ENCODE results near the gene UPK3BL1. TPM values are rescaled to one million over a fixed set of nuclear protein-coding genes. Genes with fewer than 3 reads are reported as not detected.
"Not testable (repeated sequence)": the region's sequence is repeated elsewhere in the genome, so short reads cannot be mapped to it uniquely, and the experiment has no call there.

UPK3BL1 gene
- total RNA-seq, 1 experiment from 2014 or later: 15.6 TPM

DNA sequence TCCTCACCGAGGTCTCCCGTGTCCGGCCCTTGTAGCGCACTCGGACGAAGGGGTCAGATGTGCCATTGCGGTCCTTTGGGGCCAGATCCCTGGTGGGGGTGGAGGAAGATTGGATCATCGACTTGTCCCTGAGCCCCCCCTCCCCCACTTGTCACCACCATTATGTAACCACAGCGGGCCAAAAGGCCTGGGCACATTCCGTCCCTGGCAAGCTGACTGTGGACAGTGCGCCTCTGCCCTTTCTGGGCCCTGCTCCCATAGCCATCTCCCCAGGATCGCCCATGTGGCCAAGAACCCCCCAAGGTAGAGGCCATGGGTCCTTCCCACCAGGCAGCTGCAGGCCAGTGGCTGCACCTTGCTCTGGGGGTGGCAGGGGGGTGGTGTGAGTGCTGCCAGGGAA lies 40.3 kb downstream of the UPK3BL1 start:
- in situ Hi-C loops (cut with HindIII; ENCODE audit: low pct_unique_long_range_greater_than_20kb, low sequenced_read_pairs); DNase-seq (ENCODE audit: low read depth): not testable (repeated sequence)

DNA sequence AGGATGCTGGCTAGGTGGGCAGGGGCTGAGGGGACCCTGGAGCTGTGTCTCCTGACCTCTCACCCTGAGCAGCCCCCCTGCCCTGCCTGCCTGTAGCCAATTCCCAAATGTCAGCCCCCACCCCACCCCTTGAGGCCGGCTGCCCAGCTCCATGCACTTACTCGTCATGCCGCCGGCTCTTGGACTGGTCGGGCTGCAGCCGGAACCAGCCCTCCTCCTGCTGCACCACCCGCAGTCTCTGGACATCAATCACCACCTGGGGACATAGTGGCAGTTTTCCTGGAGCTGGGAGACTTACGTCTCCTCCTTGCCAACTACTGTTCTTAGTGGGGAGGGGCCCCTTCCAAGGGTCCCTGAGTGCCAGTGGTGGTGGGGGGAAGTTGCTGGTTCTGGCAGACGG lies 42.9 kb downstream of the UPK3BL1 start:
- in situ Hi-C loops (cut with HindIII; ENCODE audit: low pct_unique_long_range_greater_than_20kb, low sequenced_read_pairs); DNase-seq (ENCODE audit: low read depth): not testable (repeated sequence)

DNA sequence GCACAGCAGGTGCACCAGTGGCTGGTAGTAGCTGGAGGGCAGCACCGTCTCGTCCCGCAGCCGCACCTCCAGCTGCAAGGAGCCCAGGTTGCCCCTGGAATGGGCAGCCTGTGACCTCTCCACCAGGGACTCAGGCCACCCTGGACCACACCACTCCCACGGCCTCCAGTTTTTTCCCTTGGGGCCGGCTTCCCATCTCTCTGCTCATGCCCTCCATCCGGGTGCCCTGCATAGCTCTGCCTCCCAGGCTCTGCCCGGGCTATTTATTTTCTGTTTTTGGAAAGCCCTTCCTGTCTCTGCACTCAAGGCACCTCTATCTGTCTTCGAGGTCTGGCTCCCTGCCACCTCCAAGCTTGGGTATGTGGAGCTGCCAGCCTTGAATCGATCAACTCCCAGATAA lies 46.6 kb downstream of the UPK3BL1 start:
- in situ Hi-C loops (cut with HindIII; ENCODE audit: low pct_unique_long_range_greater_than_20kb, low sequenced_read_pairs); DNase-seq (ENCODE audit: low read depth): not testable (repeated sequence)

DNA sequence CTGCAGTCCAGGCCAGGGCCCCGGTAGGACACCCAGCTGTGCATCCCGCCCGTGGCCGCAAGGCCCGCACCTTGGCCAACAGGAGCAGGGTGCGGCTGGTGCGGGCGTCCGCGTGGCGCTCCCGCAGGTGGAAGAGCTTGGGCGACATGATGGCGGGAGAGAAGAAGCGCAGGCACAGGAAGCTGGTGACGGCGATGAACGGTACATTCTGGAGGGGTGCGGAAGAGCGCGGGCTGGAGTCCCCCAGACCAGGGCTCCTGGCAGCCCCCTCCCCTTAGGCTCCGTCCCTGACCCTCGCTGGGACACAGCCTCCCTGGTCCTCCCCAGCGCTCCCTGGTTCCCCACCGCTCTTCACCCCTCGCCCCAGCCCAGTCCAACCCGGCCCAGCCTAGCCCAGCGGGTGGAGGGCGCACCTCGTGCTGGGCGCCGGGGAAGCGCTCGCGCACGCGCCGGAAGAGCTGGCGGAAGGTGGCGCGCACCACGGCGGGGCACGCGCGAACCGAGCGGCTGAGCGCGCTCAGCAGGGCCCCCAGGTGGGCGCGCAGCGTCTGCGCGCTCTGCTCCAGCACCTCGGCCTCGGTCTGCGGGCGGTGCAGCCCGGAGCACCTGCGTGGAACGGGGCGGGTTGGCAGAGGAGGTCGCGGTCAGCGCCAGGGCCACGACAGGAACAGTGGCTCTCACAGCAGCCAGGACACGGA lies 48.8 kb downstream of the UPK3BL1 start:
- in situ Hi-C loops (cut with HindIII; ENCODE audit: low pct_unique_long_range_greater_than_20kb, low sequenced_read_pairs): not testable (repeated sequence)

DNA sequence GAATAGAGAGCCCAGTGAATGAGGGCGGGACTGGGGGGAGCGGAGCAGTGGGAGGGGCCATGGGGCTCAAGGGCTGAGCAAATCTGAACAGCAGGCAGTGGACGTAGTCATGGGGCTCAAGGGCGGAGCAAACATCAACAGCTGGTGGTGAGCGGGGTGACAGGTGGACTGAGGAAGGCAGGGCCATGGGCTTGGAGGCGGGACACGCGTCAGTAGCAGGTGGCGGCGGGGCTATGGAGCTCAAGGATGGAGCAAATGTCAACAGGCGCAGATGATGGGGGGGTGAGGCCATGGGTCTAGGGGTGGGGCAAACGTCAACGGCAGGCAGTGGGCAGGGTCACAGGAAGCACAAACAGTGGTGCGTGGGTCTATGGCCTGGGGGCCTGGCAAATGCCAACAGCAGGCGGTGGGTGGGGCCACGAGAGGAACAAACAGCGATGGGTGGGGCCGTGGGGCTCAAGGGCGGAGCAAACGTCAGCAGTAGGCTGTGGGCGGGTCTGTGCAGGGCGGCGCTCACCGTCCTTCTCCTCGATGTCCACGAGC lies 50.0 kb downstream of the UPK3BL1 start:
- in situ Hi-C loops (cut with HindIII; ENCODE audit: low pct_unique_long_range_greater_than_20kb, low sequenced_read_pairs); DNase-seq (ENCODE audit: low read depth): not testable (repeated sequence)

More for the DNA sequence above, 48.8 kb downstream of the UPK3BL1 start:
- DNase-seq (ENCODE audit: low read depth): not testable (repeated sequence)

DNA sequence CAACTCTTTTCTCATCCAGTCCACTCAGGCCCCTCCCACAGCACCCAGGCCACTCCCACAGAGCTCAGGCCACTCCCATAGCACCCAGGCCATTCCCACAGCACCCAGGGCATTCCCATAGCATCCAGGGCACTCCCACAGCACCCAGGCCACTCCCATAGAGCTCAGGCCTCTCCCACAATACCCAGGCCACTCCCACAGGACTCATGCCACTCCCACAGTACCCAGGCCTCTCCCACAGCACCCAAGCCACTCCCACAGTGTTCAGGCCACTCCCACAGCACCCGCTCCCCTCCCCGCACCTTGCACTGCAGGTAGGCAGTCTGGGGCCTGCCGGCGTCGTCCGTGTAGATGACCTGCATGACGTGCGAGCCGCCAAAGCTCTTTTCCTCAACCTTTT lies 52.7 kb downstream of the UPK3BL1 start:
- DNase-seq (ENCODE audit: low read depth); in situ Hi-C loops (cut with HindIII; ENCODE audit: low pct_unique_long_range_greater_than_20kb, low sequenced_read_pairs): not testable (repeated sequence)

Other genes starting within 250 kb of the UPK3BL1 start
- gene PRKRIP1, start 246.4 kb downstream of the UPK3BL1 start, total RNA-seq (2014; rRNA removed; shearing (Covaris generic); ENCODE audit: low replicate concordance): 26.1 and 26.2 TPM in 2 replicates
- gene ORAI2, start 209.2 kb downstream of the UPK3BL1 start, total RNA-seq (2014; rRNA removed; shearing (Covaris generic); ENCODE audit: low replicate concordance): 76.0 and 106 TPM in 2 replicates
- gene ALKBH4, start 177.9 kb downstream of the UPK3BL1 start, total RNA-seq (2014; rRNA removed; shearing (Covaris generic); ENCODE audit: low replicate concordance): 15.6 and 49.2 TPM in 2 replicates
- 35.4 and 47.4 TPM in 2 replicates for gene LRWD1, start 177.8 kb downstream of the UPK3BL1 start, total RNA-seq (2014; rRNA removed; shearing (Covaris generic); ENCODE audit: low replicate concordance)
- 40.3 and 53.0 TPM in 2 replicates for gene POLR2J, start 163.9 kb downstream of the UPK3BL1 start, total RNA-seq (2014; rRNA removed; shearing (Covaris generic); ENCODE audit: low replicate concordance)
- 1.2 and 2.2 TPM in 2 replicates for gene RASA4B, start 125.0 kb downstream of the UPK3BL1 start, total RNA-seq (2014; rRNA removed; shearing (Covaris generic); ENCODE audit: low replicate concordance)
- 27.6 TPM in 1 of 2 replicates, not detected in the other for gene UPK3BL2, start 99.1 kb downstream of the UPK3BL1 start, total RNA-seq (2014; rRNA removed; shearing (Covaris generic); ENCODE audit: low replicate concordance)
- not detected in 2 replicates for gene SPDYE2, start 91.6 kb downstream of the UPK3BL1 start, total RNA-seq (2014; rRNA removed; shearing (Covaris generic); ENCODE audit: low replicate concordance)
- gene POLR2J3, start 70.2 kb downstream of the UPK3BL1 start, total RNA-seq (2014; rRNA removed; shearing (Covaris generic); ENCODE audit: low replicate concordance): 4.3 and 16.9 TPM in 2 replicates
- 2.9 and 6.9 TPM in 2 replicates for gene RASA4, start 26.0 kb downstream of the UPK3BL1 start, total RNA-seq (2014; rRNA removed; shearing (Covaris generic); ENCODE audit: low replicate concordance)
- gene SPDYE2B, start 7.5 kb upstream of the UPK3BL1 start, total RNA-seq (2014; rRNA removed; shearing (Covaris generic); ENCODE audit: low replicate concordance): not detected in 2 replicates
- not detected in 2 replicates for gene POLR2J2, start 28.9 kb upstream of the UPK3BL1 start, total RNA-seq (2014; rRNA removed; shearing (Covaris generic); ENCODE audit: low replicate concordance)
- gene FAM185A, start 106.2 kb upstream of the UPK3BL1 start, total RNA-seq (2014; rRNA removed; shearing (Covaris generic); ENCODE audit: low replicate concordance): 4.3 and 5.0 TPM in 2 replicates

All from Caki2 (cell line).